ENCODE data around the gene IQGAP2.
"Not testable (repeated sequence)": the region's sequence is repeated elsewhere in the genome, so short reads cannot be mapped to it uniquely, and the experiment has no call there.

DNA sequence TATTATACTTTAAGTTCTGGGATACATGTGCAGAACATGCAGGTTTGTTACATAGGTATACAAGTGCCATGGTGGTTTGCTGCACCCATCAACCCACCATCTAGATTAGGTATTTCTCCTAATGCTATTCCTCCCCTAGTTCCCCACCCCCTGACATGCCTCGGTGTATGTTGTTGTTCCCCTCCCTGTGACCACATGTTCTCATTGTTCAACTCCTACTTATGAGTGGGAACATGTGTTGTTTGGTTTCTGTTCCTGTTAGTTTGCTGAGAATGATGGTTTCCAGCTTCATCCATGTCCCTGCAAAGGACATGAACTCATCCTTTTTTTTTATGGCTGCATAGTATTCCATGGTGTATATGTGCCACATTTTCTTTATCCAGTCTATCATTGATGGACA, 200.9 kb downstream of the IQGAP2 start:
- TF ChIP-seq, protein P1, sequence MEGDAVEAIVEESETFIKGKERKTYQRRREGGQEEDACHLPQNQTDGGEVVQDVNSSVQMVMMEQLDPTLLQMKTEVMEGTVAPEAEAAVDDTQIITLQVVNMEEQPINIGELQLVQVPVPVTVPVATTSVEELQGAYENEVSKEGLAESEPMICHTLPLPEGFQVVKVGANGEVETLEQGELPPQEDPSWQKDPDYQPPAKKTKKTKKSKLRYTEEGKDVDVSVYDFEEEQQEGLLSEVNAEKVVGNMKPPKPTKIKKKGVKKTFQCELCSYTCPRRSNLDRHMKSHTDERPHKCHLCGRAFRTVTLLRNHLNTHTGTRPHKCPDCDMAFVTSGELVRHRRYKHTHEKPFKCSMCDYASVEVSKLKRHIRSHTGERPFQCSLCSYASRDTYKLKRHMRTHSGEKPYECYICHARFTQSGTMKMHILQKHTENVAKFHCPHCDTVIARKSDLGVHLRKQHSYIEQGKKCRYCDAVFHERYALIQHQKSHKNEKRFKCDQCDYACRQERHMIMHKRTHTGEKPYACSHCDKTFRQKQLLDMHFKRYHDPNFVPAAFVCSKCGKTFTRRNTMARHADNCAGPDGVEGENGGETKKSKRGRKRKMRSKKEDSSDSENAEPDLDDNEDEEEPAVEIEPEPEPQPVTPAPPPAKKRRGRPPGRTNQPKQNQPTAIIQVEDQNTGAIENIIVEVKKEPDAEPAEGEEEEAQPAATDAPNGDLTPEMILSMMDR (conservative IDR thresholded peaks at IDR 0.05; ENCODE audit: low read depth, low read length), result not testable (repeated sequence)
- not testable (repeated sequence) for TF ChIP-seq EZH2phosphoT487 (IDR thresholded peaks at IDR 0.05; ENCODE audit: borderline replicate concordance, low read length)

Data from PC-3 (cell line).